ENCODE measurements around the gene RINL. TPM values are rescaled to one million over a fixed set of nuclear protein-coding genes. Genes with fewer than 3 reads are reported as not detected.

Gene RINL
- total RNA-seq, 1 experiment from 2014 or later = 1.3 TPM

- Histone ChIP-seq H3K27me3 (ENCODE audit: control insufficient read depth, insufficient read depth, low read length) (no peaks in the 10 kb centered on the region), H3K36me3 (ENCODE audit: control insufficient read depth, insufficient read depth, low read length) (no peaks in the 10 kb centered on the region), H3K27ac (ENCODE audit: low read length) (no peak overlapping the region), H3K4me3 (ENCODE audit: low read depth in 2 of 2, low read length in 2 of 2) (no peak overlapping the region), H3K4me1 (ENCODE audit: control insufficient read depth, insufficient read depth, low read length) (no peaks in the 10 kb centered on the region), H3K9me3 (ENCODE audit: control insufficient read depth, insufficient read depth, low read depth, low read length) (no peaks in the 10 kb centered on the region)
- intact Hi-C loops (cut with micrococcal nuclease; ENCODE audit: unreplicated experiment) = no loop called here
- ChIA-PET POLR2A (no interaction called here), CTCF (interaction anchor here (0.6 kb wide), 1 partner anchor 419 kb away, joined by 3 read pairs; no protein-coding TSS in a partner anchor)
- in situ Hi-C loops (cut with HindIII; ENCODE audit: low pct_unique_long_range_greater_than_20kb, low sequenced_read_pairs) = no loop called here
- BruUV-seq (replicated peaks) = no TSS peak
- ATAC-seq (no peak; the same call in 1 of the 2 replicates), DNase-seq (ENCODE audit: low read depth, low spot score) (no peak)
- TF ChIP-seq SIN3A (IDR thresholded peaks at IDR 0.05; ENCODE audit: borderline replicate concordance, insufficient read depth, low read depth, low read length) (no peak), POLR2AphosphoS5 (IDR thresholded peaks at IDR 0.05; ENCODE audit: low read depth, low read length) (no peak), TCF7L2 (IDR thresholded peaks at IDR 0.05; ENCODE audit: low read depth, low read length) (no peak), REST (IDR thresholded peaks at IDR 0.05; ENCODE audit: insufficient read depth in 1 of 2, low read depth in 2 of 2, low read length in 1 of 2) (peak in 1 of 2 experiments; percentile 78; a peak in 2 of 4 replicates), CTCF (IDR thresholded peaks at IDR 0.05) (no peak)
Observed at GRCh38 chr19:38911388-38912001, 33.4 kb upstream of the RINL start.

- no peak for ATAC-seq
Observed at GRCh38 chr19:38910488-38910887, 32.4 kb upstream of the RINL start.

More at GRCh38 chr19:38910488-38910887, 32.4 kb upstream of the RINL start:
- CTCF ChIA-PET = no interaction called here
- H3K36me3 ChIP-seq (ENCODE audit: control insufficient read depth, insufficient read depth, low read length) = no peaks in the 10 kb centered on the region; the same call in 1 of the 2 replicates
- POLR2A ChIA-PET = no interaction called here
- no peaks in the 10 kb centered on the region for H3K27me3 ChIP-seq (ENCODE audit: control insufficient read depth, insufficient read depth, low read length)
- in situ Hi-C loops (cut with HindIII; ENCODE audit: low pct_unique_long_range_greater_than_20kb, low sequenced_read_pairs) (no loop called here), intact Hi-C loops (cut with micrococcal nuclease; ENCODE audit: unreplicated experiment) (no loop called here)
- no peaks in the 10 kb centered on the region for H3K9me3 ChIP-seq (ENCODE audit: control insufficient read depth, insufficient read depth, low read depth, low read length)
- H3K4me1 ChIP-seq (ENCODE audit: control insufficient read depth, insufficient read depth, low read length) = no peaks in the 10 kb centered on the region
- no peak overlapping the region for H3K4me3 ChIP-seq (ENCODE audit: low read depth in 2 of 2, low read length in 2 of 2)
- BruUV-seq (replicated peaks) = no TSS peak
- no peak overlapping the region for H3K27ac ChIP-seq (ENCODE audit: low read length)
- DNase-seq (ENCODE audit: low read depth, low spot score) = no peak
- no peak for TF ChIP-seq SIN3A (IDR thresholded peaks at IDR 0.05; ENCODE audit: borderline replicate concordance, insufficient read depth, low read depth, low read length)
- TF ChIP-seq CTCF (IDR thresholded peaks at IDR 0.05) = no peak
- TF ChIP-seq TCF7L2 (IDR thresholded peaks at IDR 0.05; ENCODE audit: low read depth, low read length) = no peak
- no peak for TF ChIP-seq POLR2AphosphoS5 (IDR thresholded peaks at IDR 0.05; ENCODE audit: low read depth, low read length)
- TF ChIP-seq REST (IDR thresholded peaks at IDR 0.05; ENCODE audit: insufficient read depth in 1 of 2, low read depth in 2 of 2, low read length in 1 of 2) = no peak
